NB4 (cell line): Measurements from ENCODE around the gene NEB.

Experiments
- CTCF ChIP-seq: IDR thresholded peaks from one replicate; pipeline ENCODE4 v1.5.1; 2012; ENCODE audit warnings: low read depth, low read length
- POLR2A ChIP-seq: IDR thresholded peaks from 2 replicates; pipeline ENCODE4 v1.6.1; 2011; ENCODE audit warnings: mild to moderate bottlenecking; ENCODE audit not compliant: insufficient read length; ENCODE audit errors: extremely low read depth

GRCh38 chr2:151472966-151473365, 261.3 kb downstream of the NEB start:
- TF ChIP-seq POLR2A, result no peak
- TF ChIP-seq CTCF, result no peak
